Measurements from ENCODE around the gene NBPF1.
"Not testable (repeated sequence)": the region's sequence is repeated elsewhere in the genome, so short reads cannot be mapped to it uniquely, and the experiment has no call there.

Gene NBPF1

GRCh38 chr1:16540421-16540893 lies 72.9 kb downstream of the NBPF1 start:
- not testable (repeated sequence) for DNase-seq

- not testable (repeated sequence) for DNase-seq
Observed at GRCh38 chr1:16537528-16537927, 75.8 kb downstream of the NBPF1 start.

GRCh38 chr1:16536796-16537195 lies 76.6 kb downstream of the NBPF1 start:
- DNase-seq, result not testable (repeated sequence)

- DNase-seq, result not testable (repeated sequence)
Observed at GRCh38 chr1:16535898-16536297, 77.5 kb downstream of the NBPF1 start.

GRCh38 chr1:16535487-16535886 lies 77.9 kb downstream of the NBPF1 start:
- DNase-seq, result not testable (repeated sequence)

GRCh38 chr1:16534829-16535456 lies 78.4 kb downstream of the NBPF1 start:
- DNase-seq, result not testable (repeated sequence)

- DNase-seq, result not testable (repeated sequence)
Observed at GRCh38 chr1:16534239-16534828, 79.0 kb downstream of the NBPF1 start.

- DNase-seq, result not testable (repeated sequence)
Observed at GRCh38 chr1:16532235-16532991, 81.0 kb downstream of the NBPF1 start.

GRCh38 chr1:16528338-16528737 lies 85.0 kb downstream of the NBPF1 start:
- DNase-seq, result not testable (repeated sequence)

GRCh38 chr1:16525769-16526168 lies 87.6 kb downstream of the NBPF1 start:
- DNase-seq, result not testable (repeated sequence)

- DNase-seq, result not testable (repeated sequence)
Observed at GRCh38 chr1:16521679-16522078, 91.7 kb downstream of the NBPF1 start.

- DNase-seq, result no peak
Observed at GRCh38 chr1:16521288-16521583, 92.1 kb downstream of the NBPF1 start.

- not testable (repeated sequence) for DNase-seq
Observed at GRCh38 chr1:16520435-16521287, 92.7 kb downstream of the NBPF1 start.

GRCh38 chr1:16519255-16519951 lies 94.0 kb downstream of the NBPF1 start:
- DNase-seq, result not testable (repeated sequence)

GRCh38 chr1:16518913-16519254 lies 94.5 kb downstream of the NBPF1 start:
- DNase-seq, result not testable (repeated sequence)

GRCh38 chr1:16516694-16517410 lies 96.5 kb downstream of the NBPF1 start:
- not testable (repeated sequence) for DNase-seq

GRCh38 chr1:16514107-16515055 lies 99.0 kb downstream of the NBPF1 start, which contains the start of gene RNU1-1:
Gene RNU1-1 (minus strand): TSS chr1:16514285.
- DNase-seq, result peak; percentile 76

- DNase-seq, result peak; percentile 87
Observed at GRCh38 chr1:16513412-16514106, 99.8 kb downstream of the NBPF1 start.

- not testable (repeated sequence) for DNase-seq
Observed at GRCh38 chr1:16512624-16513411, 100.5 kb downstream of the NBPF1 start.

Data from NCI-H1694 (cell line).